SK-N-SH treated with all-trans-retinoic acid at 6 μM for 48 hours (cell line): ENCODE results near the gene LTV1.

Experiments used
- ATAC-seq: fragments of 200-7000 bp; cut with Tn5 transposase; 3 replicates; pipeline ENCODE4 v1.9.1; 2020; ENCODE audit warnings: mild to moderate bottlenecking, moderate library complexity
- ARNTL ChIP-seq: fragments of 450-650 bp; formaldehyde crosslinking; IDR thresholded peaks from 2 replicates; pipeline ENCODE4 v1.5.0; 2020; ENCODE audit warnings: low read depth, mild to moderate bottlenecking, moderate library complexity, borderline replicate concordance
- BACH2 ChIP-seq: fragments of 250-450 bp; sonication (Bioruptor Pico); IDR thresholded peaks from 2 replicates; pipeline ENCODE4 v1.9.0; 2021; ENCODE audit warnings: mild to moderate bottlenecking, borderline replicate concordance
- CREB5 ChIP-seq: fragments of 250-450 bp; sonication (Bioruptor Pico); IDR thresholded peaks from 2 replicates; pipeline ENCODE4 v1.5.1; 2020; ENCODE audit warnings: low read depth, mild to moderate bottlenecking, moderate library complexity
- CSRNP3 ChIP-seq: fragments of 250-450 bp; sonication (Bioruptor Pico); IDR thresholded peaks from 2 replicates; pipeline ENCODE4 v1.5.1; 2021; ENCODE audit warnings: mild to moderate bottlenecking, moderate library complexity
- ESRRG ChIP-seq: fragments of 250-450 bp; sonication (Bioruptor Pico); IDR thresholded peaks from 2 replicates; pipeline ENCODE4 v1.6.1; 2021; ENCODE audit warnings: mild to moderate bottlenecking
- GLIS3 ChIP-seq: fragments of 250-450 bp; sonication (Bioruptor Pico); IDR thresholded peaks from 2 replicates; pipeline ENCODE4 v1.5.0; 2020; ENCODE audit warnings: mild to moderate bottlenecking, moderate library complexity
- ISL1 ChIP-seq: fragments of 250-450 bp; sonication (Bioruptor Pico); IDR thresholded peaks from 2 replicates; pipeline ENCODE4 v2.1.2; 2022; ENCODE audit warnings: mild to moderate bottlenecking, moderate library complexity
- OSR1 ChIP-seq: fragments of 250-450 bp; sonication (Bioruptor Pico); IDR thresholded peaks from 2 replicates; pipeline ENCODE4 v1.8.0; 2022; ENCODE audit warnings: moderate library complexity, mild to moderate bottlenecking, inconsistent platforms
- PATZ1 ChIP-seq: fragments of 250-450 bp; sonication (Bioruptor Pico); IDR thresholded peaks from 2 replicates; pipeline ENCODE4 v1.8.0; 2020; ENCODE audit warnings: mild to moderate bottlenecking, moderate library complexity, borderline replicate concordance
- PPARA ChIP-seq: fragments of 250-450 bp; sonication (Bioruptor Pico); IDR thresholded peaks from 2 replicates; pipeline ENCODE4 v1.5.0; 2020; ENCODE audit warnings: mild to moderate bottlenecking, borderline replicate concordance
- RARB ChIP-seq: fragments of 250-450 bp; sonication (Bioruptor Pico); IDR thresholded peaks from 2 replicates; pipeline ENCODE4 v1.8.0; 2021; ENCODE audit warnings: mild to moderate bottlenecking, moderate library complexity
- SNAI2 ChIP-seq: fragments of 250-450 bp; sonication (Bioruptor Pico); IDR thresholded peaks from 2 replicates; pipeline ENCODE4 v1.5.0; 2020; ENCODE audit warnings: mild to moderate bottlenecking, moderate library complexity
- TOX ChIP-seq: fragments of 250-450 bp; sonication (Bioruptor Pico); IDR thresholded peaks from 2 replicates; pipeline ENCODE4 v1.8.0; 2021; ENCODE audit warnings: mild to moderate bottlenecking, moderate library complexity, borderline replicate concordance
- TSHZ2 ChIP-seq: fragments of 250-450 bp; sonication (Bioruptor Pico); IDR thresholded peaks from 2 replicates; pipeline ENCODE4 v1.5.0; 2020; ENCODE audit warnings: mild to moderate bottlenecking, moderate library complexity
- ZC3H10 ChIP-seq: fragments of 250-450 bp; sonication (Bioruptor Pico); IDR thresholded peaks from 2 replicates; pipeline ENCODE4 v1.5.1; 2021; ENCODE audit warnings: mild to moderate bottlenecking, moderate library complexity
- ZFP30 ChIP-seq: fragments of 450-650 bp; formaldehyde crosslinking; IDR thresholded peaks from 2 replicates; pipeline ENCODE4 v1.5.0; 2022; ENCODE audit warnings: mild to moderate bottlenecking, moderate library complexity
- ZNF8 ChIP-seq: fragments of 450-650 bp; formaldehyde crosslinking; IDR thresholded peaks from 2 replicates; pipeline ENCODE4 v1.5.0; 2020; ENCODE audit warnings: mild to moderate bottlenecking, moderate library complexity

LTV1 gene

GRCh38 chr6:143894655-143895054 lies 51.5 kb downstream of the LTV1 start (continued):
- TF ChIP-seq OSR1 (CRISPR knock-in tag) = no peak

GRCh38 chr6:143896126-143896860 lies 53.2 kb downstream of the LTV1 start:
- no peak for ATAC-seq
- TF ChIP-seq ESRRG (no peak), ZNF8 (CRISPR knock-in tag) (no peak), CSRNP3 (CRISPR knock-in tag) (no peak), CREB5 (CRISPR knock-in tag) (no peak), TSHZ2 (CRISPR knock-in tag) (no peak), ISL1 (no peak), RARB (CRISPR knock-in tag) (no peak)

- ATAC-seq = no peak
- TF ChIP-seq TOX (CRISPR knock-in tag) (no peak), RARB (CRISPR knock-in tag) (no peak), ZNF8 (CRISPR knock-in tag) (no peak), TSHZ2 (CRISPR knock-in tag) (no peak), ZFP30 (CRISPR knock-in tag) (no peak), ARNTL (no peak), ZC3H10 (CRISPR knock-in tag) (no peak), ISL1 (no peak), GLIS3 (CRISPR knock-in tag) (no peak), SNAI2 (CRISPR knock-in tag) (no peak), CREB5 (CRISPR knock-in tag) (no peak), ESRRG (no peak)
Observed at GRCh38 chr6:143900358-143900757, 57.2 kb downstream of the LTV1 start.

GRCh38 chr6:143901885-143902750 lies 59.0 kb downstream of the LTV1 start:
- TF ChIP-seq GLIS3 (CRISPR knock-in tag) (no peak), PPARA (CRISPR knock-in tag) (no peak), BACH2 (CRISPR knock-in tag) (no peak), TOX (CRISPR knock-in tag) (no peak), PATZ1 (CRISPR knock-in tag) (no peak), SNAI2 (CRISPR knock-in tag) (no peak), ZFP30 (CRISPR knock-in tag) (no peak), ZNF8 (CRISPR knock-in tag) (no peak)
- no peak for ATAC-seq
